NCI-H1436 treated with DMSO at 0.1 percent for 48 hours (cell line): ENCODE results near the gene UCN.
"Not testable (repeated sequence)": the region's sequence is repeated elsewhere in the genome, so short reads cannot be mapped to it uniquely, and the experiment has no call there.

Experiments used
- DNase-seq: peaks from one replicate; lab custom pipeline; 2025; lab: John Stamatoyannopoulos, UW

Gene UCN

DNA sequence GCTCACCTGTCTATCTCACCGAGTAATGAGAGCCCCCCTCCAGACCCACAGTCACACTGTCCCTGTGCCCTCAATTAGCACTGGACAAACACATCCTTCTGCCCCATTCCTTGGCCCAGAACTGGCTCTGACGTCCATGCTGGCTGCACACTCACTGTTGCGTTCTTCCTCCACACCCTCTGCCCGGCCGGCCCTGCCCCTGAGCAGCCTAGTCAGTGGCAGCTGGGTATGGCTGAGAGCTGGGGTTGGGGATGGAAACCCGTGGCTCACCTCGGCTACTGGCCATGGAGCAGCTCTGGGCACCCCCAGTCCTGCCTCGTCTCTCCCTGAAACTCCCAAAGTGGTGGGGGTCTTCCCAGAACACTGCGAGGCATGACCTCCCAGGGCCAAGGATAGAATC is 6.5 kb upstream of the UCN start:
- DNase-seq, result no peak

GRCh38 chr2:27313882-27314645 is 5.8 kb upstream of the UCN start:
- DNase-seq, result no peak

DNA sequence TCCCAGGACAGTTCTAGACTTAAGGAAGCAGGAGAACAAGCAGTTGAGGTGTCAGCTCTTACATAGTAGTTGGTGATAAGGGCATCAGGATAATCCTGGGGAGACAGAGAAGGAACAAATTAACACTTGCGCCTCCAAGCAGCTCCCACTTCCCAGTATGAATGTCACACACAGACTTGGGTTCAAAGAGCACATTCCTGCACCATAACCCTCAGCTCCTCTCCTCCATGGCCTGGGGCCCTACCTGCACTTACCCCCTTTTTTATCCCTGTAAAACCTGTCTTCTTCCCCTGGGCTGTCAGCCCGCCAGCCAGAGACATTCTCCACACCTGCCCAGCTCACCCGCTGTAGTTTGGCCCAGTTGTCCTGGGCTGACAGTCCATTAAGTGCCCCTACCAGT is 3.9 kb upstream of the UCN start:
- DNase-seq, result no peak

DNA sequence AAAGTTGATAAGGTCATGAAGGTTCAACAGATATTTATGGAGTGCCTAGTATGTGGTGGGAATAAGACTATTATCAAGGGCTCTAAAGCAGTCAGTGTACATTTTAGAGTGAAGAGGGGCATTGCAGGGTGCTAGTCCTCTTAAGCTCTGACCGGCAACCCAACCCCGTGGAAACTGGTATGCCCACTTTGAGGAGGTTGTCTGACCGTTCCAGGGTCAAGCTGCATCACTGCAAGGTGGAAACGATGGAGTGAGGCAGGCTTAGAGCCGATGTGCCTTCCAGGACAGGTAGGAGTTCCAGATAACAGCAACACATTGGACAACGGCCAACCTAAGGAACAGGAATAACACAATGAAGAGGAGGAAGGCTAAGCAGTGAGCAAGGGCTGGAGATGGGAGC is 1.4 kb upstream of the UCN start:
- no peak for DNase-seq

DNA sequence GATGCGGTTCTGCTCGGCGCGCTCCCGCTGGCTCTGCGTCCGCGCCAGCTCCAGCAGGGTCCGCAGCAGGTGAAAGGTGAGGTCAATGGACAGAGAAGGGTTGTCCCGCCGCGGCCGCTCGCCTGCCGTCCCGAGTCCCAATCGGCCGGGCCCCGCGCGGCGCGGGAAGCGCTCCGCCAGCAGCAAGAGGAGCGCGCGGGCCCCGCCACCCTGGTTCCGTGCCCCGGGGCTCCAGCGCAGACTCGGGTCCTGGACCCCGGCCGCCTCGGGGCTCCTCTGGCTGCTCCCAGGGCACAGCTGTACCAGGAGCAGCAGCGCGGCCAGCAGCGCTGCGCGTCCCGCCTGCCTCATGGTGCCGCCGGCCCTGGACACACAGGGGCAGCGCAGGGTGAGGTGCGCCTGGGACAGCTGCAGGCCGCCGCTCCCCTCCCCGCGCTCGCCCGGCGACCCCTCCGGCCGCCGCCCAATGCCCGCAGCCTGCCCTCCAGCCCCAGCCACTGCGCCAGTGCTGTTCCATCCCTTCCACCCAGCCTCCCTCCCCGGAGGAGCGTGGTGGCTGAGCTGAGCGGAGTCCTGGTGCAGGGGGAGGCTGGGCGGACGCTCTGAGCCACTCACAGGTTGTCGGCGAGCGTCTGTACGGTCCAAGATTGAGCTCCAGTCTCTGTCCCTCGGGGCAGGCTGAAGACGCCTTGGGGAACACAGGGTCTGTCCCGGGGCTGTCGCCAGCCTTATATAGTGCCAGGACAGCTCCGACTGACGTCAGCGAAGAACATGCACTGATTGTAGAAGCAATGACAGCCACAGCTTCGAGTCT is 493 bp downstream of the UCN start:
- DNase-seq, result no peak

DNA sequence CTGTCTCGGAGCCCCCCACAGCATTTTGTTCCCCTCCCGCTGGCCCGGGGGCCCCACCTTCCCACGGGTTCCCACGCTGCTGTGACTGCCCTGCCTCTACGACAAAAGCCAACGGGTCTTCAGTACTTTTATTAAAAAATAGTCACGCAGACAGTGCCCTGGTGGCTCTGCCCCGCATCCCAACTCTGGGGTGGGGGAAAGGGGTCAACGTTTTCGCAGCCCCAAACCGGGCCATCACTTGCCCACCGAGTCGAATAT is 1.0 kb downstream of the UCN start:
- no peak for DNase-seq

- DNase-seq, result no peak
Measured at GRCh38 chr2:27306573-27307286, 1.5 kb downstream of the UCN start.

GRCh38 chr2:27306136-27306535 is 2.1 kb downstream of the UCN start:
- DNase-seq, result no peak

- no peak for DNase-seq
Measured at GRCh38 chr2:27305516-27305915, 2.7 kb downstream of the UCN start.

GRCh38 chr2:27304488-27305240 is 3.6 kb downstream of the UCN start:
- DNase-seq, result no peak

DNA sequence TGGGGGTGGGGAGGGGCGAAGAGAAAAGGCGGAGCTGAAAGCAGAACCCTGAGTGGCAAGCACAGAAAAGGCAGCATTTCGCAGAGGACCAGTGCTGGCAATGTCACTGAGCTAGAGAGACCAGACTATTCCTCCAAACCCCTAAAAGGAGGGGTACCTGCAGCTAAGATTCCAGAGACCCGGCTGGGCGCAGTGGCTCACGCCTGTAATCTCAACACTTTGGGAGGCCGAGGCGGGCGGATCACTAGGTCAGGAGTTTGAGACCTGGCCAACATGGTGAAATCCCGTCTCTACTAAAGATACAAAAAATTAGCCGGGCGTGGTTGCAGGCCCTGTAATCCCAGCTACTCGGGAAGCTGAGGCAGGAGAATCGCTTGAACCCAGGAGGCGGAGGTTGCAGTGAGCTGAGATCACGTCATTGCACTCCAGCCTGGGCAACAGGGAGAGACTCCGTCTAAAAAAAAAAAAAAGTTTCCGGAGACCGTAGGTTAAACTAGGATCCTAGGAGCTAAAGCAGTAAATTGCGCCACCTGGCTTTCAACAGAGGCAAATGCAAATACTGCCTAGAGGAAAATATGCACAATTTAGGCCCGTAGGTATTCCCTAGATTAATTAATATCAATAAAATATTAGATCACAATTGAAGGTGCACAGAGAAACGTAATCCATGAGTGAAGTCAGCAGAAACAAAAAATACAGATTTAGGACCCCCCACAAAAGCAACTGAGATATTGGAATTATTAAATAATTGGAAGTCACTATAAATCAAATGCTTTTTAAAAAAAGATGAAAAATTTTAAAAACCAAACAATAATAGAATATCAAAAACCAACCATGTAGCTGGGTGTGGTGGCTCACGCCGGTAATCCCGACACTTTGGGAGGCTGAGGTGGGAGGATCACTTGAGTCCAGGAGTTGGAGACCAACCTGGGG is 4.9 kb downstream of the UCN start:
- peak; percentile 50 for DNase-seq

- not testable (repeated sequence) for DNase-seq
Measured at GRCh38 chr2:27300606-27301005, 7.6 kb downstream of the UCN start.

DNA sequence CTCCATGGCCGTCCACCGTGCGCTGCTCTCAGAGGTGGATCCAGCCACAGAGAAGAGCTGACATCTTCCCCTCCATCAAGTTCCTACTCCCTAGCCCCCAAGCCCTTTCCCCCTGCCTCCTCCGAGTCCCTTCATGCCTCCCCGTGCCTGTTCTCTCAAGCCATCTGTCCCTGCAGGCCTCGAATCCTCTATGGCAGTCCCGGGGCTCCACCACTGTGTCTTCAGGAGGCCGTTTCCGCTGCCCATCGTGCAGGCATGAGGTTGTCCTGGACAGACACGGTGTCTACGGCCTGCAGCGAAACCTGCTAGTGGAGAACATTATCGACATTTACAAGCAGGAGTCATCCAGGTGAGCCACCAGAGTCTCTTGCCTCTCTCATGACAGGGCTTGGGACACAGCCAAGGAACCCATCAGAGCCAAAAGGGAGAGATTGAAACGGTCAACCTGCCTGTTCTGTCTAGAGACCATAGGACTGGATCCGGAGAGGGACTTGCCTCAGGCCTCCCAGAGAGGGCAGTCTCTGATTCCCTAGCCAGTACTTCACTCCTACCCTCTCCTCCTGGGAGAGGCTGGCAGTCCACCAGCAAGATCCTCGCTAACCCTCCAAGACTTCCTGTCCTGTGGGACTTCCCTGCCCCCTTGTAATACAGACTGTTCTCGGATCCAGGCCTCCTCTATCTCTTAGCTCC is 9.7 kb downstream of the UCN start:
- no peak for DNase-seq

DNA sequence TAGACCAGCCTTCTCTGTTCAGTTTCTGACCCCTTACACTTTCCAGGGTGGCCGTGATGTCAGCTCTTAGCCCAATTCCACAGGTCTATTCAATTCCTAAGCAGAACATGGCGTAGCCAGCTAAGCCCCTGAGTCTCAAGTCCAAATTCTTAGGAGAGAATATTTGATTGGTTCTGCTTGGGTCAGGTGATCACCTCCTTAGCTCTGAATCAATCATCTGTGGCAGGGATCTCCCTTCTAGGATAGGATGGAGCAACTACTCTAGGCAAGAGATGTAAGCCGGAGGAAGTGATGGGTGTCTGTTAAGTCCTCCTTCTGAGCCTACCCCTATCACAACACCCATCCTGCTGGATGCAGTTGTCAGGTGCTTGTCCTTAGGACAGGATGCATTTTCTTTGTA is 11.1 kb downstream of the UCN start:
- DNase-seq, result no peak

DNA sequence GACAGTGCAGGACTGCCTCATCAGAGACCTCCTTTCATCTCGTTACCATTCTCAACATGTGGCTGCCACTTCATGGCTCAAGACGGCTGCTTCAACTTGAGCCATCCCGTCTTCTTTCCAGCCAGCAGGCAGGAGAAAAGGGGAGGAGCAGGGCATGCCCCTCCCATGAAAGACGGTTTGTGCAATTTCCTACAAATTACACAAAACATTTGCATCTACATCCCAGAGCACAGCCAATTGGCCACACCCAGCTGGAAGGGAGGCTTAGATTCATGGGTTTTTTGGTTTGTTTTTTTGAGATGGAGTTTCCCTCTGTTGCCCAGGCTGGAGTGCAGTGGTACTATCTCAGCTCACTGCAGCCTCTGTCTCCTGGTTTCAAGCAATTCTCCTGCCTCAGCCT is 11.8 kb downstream of the UCN start:
- no peak for DNase-seq

GRCh38 chr2:27294928-27295327 is 13.3 kb downstream of the UCN start:
- DNase-seq, result no peak

DNA sequence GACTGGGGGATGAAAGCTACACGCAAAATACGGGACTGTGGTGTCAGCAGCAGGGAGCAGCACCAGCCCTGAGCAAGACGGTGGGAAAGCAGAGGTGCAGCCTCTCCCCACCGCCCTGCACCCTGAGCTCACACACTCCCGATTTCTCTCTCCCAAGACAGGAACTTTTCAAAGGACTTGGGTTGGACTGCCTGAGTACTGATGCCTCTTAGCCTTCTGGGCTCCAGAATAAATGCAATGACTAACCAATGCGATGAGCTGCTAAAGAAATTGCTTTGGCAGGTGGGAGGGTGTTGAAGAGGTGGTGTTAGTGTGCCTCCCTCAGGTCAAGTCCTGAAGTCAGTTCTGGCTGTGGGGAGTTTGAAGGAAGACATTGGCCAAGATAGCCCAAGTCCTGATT is 16.4 kb downstream of the UCN start:
- no peak for DNase-seq

DNA sequence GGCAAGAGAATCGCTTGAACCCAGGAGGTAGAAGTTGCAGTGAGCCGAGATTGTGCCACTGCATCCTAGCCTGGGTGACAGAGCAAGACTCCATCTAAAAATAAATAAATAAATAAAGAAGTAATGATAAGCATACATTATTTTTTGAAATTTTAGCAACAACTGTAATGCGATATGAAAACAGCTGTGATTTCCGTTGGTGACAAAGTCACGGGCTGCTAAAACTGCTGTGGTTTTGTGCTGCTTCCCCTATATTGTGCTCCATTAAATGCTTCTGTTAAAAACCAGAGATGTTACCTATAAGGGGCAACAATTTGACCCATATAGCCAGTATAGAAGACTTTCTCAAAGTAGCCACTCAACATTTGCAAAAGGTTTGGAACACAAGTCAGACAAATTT is 17.7 kb downstream of the UCN start:
- DNase-seq, result no peak

GRCh38 chr2:27288610-27289009 is 19.6 kb downstream of the UCN start:
- no peak for DNase-seq

- no peak for DNase-seq
Measured at GRCh38 chr2:27285481-27285880, 22.8 kb downstream of the UCN start.

DNA sequence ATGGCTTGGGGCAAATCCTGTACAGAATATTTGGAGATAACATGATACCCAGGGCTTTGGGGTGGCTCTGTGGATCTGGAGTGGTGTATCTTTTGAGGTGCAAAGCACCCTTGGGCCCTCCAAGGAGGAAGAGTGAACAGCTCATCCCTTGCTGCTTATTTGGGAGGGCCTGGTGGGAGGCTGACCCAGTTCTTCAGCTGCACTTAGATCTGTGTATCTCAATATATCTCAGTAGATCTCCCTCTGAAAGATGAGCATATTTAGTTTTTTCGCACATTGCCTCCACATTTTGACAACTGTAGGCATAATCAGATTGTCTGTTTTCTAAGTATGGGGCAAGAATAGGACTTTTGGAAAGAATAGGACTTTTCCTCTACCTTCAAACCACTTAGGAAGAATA is 23.2 kb downstream of the UCN start:
- DNase-seq, result no peak
